H1 (cell line): ENCODE data around the gene SLC24A1. TPM values are rescaled to one million over a fixed set of nuclear protein-coding genes. Genes with fewer than 3 reads are reported as not detected.

Source experiments
- BCL11A ChIP-seq, 2 experiments: IDR thresholded peaks; one replicate each; pipeline ENCODE4 v1.6.1; 2011; ENCODE audit warnings: low read depth in 2 of 2, low read length in 2 of 2, mild to moderate bottlenecking in 2 of 2
- CHD2 ChIP-seq: IDR thresholded peaks from 2 replicates; pipeline ENCODE4 v1.6.1; 2012; ENCODE audit warnings: low read length, improper control_type of control experiment
- RAD21 ChIP-seq, 2 experiments: IDR thresholded peaks in 1 of 2; conservative IDR thresholded peaks in 1 of 2; 2 replicates each; pipeline ENCODE4 v1.6.1; 2011; ENCODE audit warnings: low read depth in 2 of 2, low read length in 2 of 2, improper control_type of control experiment in 1 of 2, inconsistent platforms in 1 of 2, mild to moderate bottlenecking in 1 of 2, moderate library complexity in 1 of 2
- RNF2 ChIP-seq: fragments of 200-900, 300-1000 bp; sonication (generic); IDR thresholded peaks from 2 replicates; pipeline ENCODE4 v1.7.1; 2016; ENCODE audit warnings: borderline replicate concordance, low read depth, mild to moderate bottlenecking, antibody characterized with exemption, low read length; ENCODE audit not compliant: poor library complexity, severe bottlenecking; ENCODE audit errors: missing control alignments
- YY1 ChIP-seq: IDR thresholded peaks from 2 replicates; pipeline ENCODE4 v1.6.1; 2011; ENCODE audit warnings: low read depth, mild to moderate bottlenecking, low read length
- ZNF274 ChIP-seq: IDR thresholded peaks from 2 replicates; pipeline ENCODE4 v1.7.0; 2012; ENCODE audit warnings: low read length, borderline replicate concordance; ENCODE audit errors: extremely low read depth
- polyA plus RNA-seq, 7 experiments: library from polyadenylated mRNA; depleted of rRNA in 3 of 7; stranded (reverse) in 5 of 7; unstranded in 2 of 7; fragments of >200 nt in 5 of 7; fragments of 200-250 nt in 2 of 7; gene quantifications; 1 replicate in 5 of 7; 2 replicates in 1 of 7; 4 replicates in 1 of 7; pipeline versions ENCODE4 v1.2.1 to v1.2.3, GENCODE V29; 2011 to 2013; ENCODE audit warnings: missing spikeins in 2 of 7, mixed read lengths in 2 of 7
- total RNA-seq: library from RNA; stranded (reverse); fragmentation: NEBNext Ultra II Directional; extraction: Animal tissue kit (Norgen Biotek cat#: 25700); gene quantifications from 2 replicates; pipeline ENCODE4 v1.2.1, GENCODE V29; 2021
- TF ChIP-seq, protein P1 (sequence below): IDR thresholded peaks from 2 replicates; pipeline ENCODE4 v1.6.1; 2011; ENCODE audit warnings: low read length, improper control_type of control experiment

The SLC24A1 gene
- total and polyA plus RNA-seq, 2 of the 8 experiments (the other 6 are each of a cell fraction or from before 2014, with no cell fraction given) = 4.9 to 6.6 TPM

DNA sequence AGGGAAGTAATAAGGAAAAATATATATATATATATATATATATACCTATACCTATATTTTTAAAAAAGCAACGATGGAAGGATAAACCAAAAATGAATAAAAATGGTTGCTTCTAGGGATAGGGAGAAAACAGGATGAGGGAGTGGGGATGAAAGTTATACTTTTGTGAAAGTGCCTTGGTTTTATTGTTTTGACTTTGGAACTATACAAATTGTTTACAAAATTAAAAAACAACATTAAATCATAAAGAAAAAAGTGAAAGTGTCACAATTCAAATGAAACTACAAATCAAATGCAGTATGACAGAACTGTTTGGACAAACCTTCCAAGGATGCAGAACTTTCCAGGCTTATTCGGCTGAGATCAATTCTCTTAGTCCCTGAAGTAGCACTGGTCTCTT is 54.4 kb downstream of the SLC24A1 start (continued):
- TF ChIP-seq, protein P1, sequence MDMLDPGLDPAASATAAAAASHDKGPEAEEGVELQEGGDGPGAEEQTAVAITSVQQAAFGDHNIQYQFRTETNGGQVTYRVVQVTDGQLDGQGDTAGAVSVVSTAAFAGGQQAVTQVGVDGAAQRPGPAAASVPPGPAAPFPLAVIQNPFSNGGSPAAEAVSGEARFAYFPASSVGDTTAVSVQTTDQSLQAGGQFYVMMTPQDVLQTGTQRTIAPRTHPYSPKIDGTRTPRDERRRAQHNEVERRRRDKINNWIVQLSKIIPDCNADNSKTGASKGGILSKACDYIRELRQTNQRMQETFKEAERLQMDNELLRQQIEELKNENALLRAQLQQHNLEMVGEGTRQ = no peak
- TF ChIP-seq CHD2 = no peak
- TF ChIP-seq BCL11A (IDR thresholded peaks at IDR 0.05; ENCODE audit: low read depth in 2 of 2, low read length in 2 of 2) = no peak
- no peak for TF ChIP-seq RAD21 (IDR thresholded peaks at IDR 0.05 in 1 of 2, conservative IDR thresholded peaks at IDR 0.05 in 1 of 2; ENCODE audit: low read depth in 2 of 2, low read length in 2 of 2)
- no peak for TF ChIP-seq YY1
- no peak for TF ChIP-seq RNF2
- no peak for TF ChIP-seq ZNF274
